Measurements from ENCODE around the gene OR2A12. TPM values are rescaled to one million over a fixed set of nuclear protein-coding genes. Genes with fewer than 3 reads are reported as not detected.

OR2A12 gene
- polyA plus RNA-seq, 1 donor (not counting 4 experiments of a cell fraction or from before 2014, with no cell fraction given) = not detected

DNA sequence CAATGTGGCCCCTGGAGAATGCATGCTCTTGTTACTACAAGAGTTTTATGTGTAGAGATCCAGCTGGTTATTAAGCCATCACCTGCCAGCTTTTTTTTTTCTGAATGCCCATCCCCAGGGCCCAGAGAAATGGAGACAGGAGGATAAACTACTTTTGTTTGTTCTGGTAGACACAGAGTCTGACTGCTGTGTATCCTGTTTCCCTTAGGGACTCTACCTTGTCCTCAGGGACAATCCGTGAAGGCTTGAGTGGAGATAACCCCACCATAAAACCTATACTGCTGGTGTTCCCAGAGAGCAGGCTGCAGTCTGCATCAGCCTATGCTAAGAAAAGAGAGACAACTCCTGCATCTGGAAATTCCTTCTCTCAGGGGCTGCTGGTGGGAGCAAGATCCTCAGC is 37.4 kb upstream of the OR2A12 start, which contains the start of gene OR2A5:
Gene OR2A5, plus strand, starts transcription at position 301 of the 400 bp plus-strand sequence. CDS start 1,454 bp downstream, outside the sequence.
- Histone ChIP-seq H2AFZ (ENCODE audit: control insufficient read depth, low read length) (no peak within 1 kb of the TSS), H3K9me3 (ENCODE audit: control insufficient read depth, low read depth, low read length) (no peaks in the 10 kb centered on the region), H3K27ac (ENCODE audit: control insufficient read depth, insufficient read depth, low read length) (no peak within 1 kb of the TSS), H3K79me2 (ENCODE audit: control insufficient read depth, insufficient read depth, low read length) (no peaks in the 10 kb centered on the region), H3K27me3 (ENCODE audit: control insufficient read depth, extremely low read depth, insufficient read depth, low read length) (no peaks in the 10 kb centered on the region), H4K20me1 (ENCODE audit: control insufficient read depth, extremely low read depth, insufficient read depth, low read length) (no peaks in the 10 kb centered on the region), H3K9ac (ENCODE audit: control insufficient read depth, extremely low read depth, insufficient read depth, low read length) (no peak within 1 kb of the TSS), H3K4me1 (ENCODE audit: control insufficient read depth, extremely low read depth, insufficient read depth, low read length) (no peaks in the 10 kb centered on the region), H3K4me2 (ENCODE audit: control insufficient read depth, extremely low read depth, insufficient read depth, low read depth, low read length) (no peak within 1 kb of the TSS), H3K36me3 (ENCODE audit: control insufficient read depth in 2 of 2, extremely low read depth in 1 of 2, insufficient read depth in 2 of 2, low read length in 2 of 2) (no peaks in the 10 kb centered on the region), H3K9me1 (ENCODE audit: control insufficient read depth, extremely low read depth, insufficient read depth, low read length) (no peaks in the 10 kb centered on the region), H3K4me3 (ENCODE audit: control insufficient read depth in 2 of 3, extremely low read depth in 1 of 3, insufficient read depth in 2 of 3, low read depth in 1 of 3, low read length in 3 of 3) (no peak within 1 kb of the TSS)
- no peak for DNase-seq (ENCODE audit: low read depth, low spot score)
- TF ChIP-seq, protein P1, sequence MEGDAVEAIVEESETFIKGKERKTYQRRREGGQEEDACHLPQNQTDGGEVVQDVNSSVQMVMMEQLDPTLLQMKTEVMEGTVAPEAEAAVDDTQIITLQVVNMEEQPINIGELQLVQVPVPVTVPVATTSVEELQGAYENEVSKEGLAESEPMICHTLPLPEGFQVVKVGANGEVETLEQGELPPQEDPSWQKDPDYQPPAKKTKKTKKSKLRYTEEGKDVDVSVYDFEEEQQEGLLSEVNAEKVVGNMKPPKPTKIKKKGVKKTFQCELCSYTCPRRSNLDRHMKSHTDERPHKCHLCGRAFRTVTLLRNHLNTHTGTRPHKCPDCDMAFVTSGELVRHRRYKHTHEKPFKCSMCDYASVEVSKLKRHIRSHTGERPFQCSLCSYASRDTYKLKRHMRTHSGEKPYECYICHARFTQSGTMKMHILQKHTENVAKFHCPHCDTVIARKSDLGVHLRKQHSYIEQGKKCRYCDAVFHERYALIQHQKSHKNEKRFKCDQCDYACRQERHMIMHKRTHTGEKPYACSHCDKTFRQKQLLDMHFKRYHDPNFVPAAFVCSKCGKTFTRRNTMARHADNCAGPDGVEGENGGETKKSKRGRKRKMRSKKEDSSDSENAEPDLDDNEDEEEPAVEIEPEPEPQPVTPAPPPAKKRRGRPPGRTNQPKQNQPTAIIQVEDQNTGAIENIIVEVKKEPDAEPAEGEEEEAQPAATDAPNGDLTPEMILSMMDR (optimal IDR thresholded peaks at IDR 0.05 in 1 of 3, IDR thresholded peaks at IDR 0.05 in 1 of 3, conservative IDR thresholded peaks at IDR 0.05 in 1 of 3; ENCODE audit: extremely low read depth in 1 of 3, insufficient read depth in 2 of 3, low read length in 3 of 3) = no peak
- TF ChIP-seq EZH2 (IDR thresholded peaks at IDR 0.05; ENCODE audit: low read length) = no peak
- dilution Hi-C loops (cut with MboI; ENCODE audit: extremely low pct_ligation_motif_present, low sequenced_read_pairs) = no loop called here
- FAIRE-seq = no peak

DNA sequence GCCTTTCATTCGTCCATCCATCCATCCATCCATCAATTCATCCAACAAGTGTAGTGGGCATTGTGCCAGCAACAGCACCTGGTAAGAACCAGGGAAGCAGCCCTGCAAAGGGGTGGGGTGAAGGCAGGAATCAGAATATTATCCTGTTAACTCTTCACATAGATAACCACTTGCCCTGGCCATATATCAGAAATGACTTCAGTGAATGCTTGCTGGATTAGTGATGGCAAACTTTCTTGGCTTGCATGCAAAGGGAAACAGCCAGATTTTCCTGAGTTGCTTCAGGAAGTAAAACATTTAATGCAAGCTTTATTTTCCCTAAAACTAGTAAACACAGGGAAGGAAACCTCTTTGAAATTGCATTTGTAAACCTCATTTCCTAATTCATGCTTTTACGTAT is 36.6 kb upstream of the OR2A12 start:
- Histone ChIP-seq H3K27me3 (ENCODE audit: control insufficient read depth, extremely low read depth, insufficient read depth, low read length) (no peaks in the 10 kb centered on the region), H3K27ac (ENCODE audit: control insufficient read depth, insufficient read depth, low read length) (no peak overlapping the region), H3K4me2 (ENCODE audit: control insufficient read depth, extremely low read depth, insufficient read depth, low read depth, low read length) (no peak overlapping the region), H3K4me3 (ENCODE audit: control insufficient read depth in 2 of 3, extremely low read depth in 1 of 3, insufficient read depth in 2 of 3, low read depth in 1 of 3, low read length in 3 of 3) (no peak overlapping the region), H2AFZ (ENCODE audit: control insufficient read depth, low read length) (no peak overlapping the region), H3K4me1 (ENCODE audit: control insufficient read depth, extremely low read depth, insufficient read depth, low read length) (no peaks in the 10 kb centered on the region), H3K9me3 (ENCODE audit: control insufficient read depth, low read depth, low read length) (no peaks in the 10 kb centered on the region), H3K9me1 (ENCODE audit: control insufficient read depth, extremely low read depth, insufficient read depth, low read length) (no peaks in the 10 kb centered on the region), H4K20me1 (ENCODE audit: control insufficient read depth, extremely low read depth, insufficient read depth, low read length) (no peaks in the 10 kb centered on the region), H3K36me3 (ENCODE audit: control insufficient read depth in 2 of 2, extremely low read depth in 1 of 2, insufficient read depth in 2 of 2, low read length in 2 of 2) (no peaks in the 10 kb centered on the region), H3K9ac (ENCODE audit: control insufficient read depth, extremely low read depth, insufficient read depth, low read length) (no peak overlapping the region), H3K79me2 (ENCODE audit: control insufficient read depth, insufficient read depth, low read length) (no peaks in the 10 kb centered on the region)
- TF ChIP-seq, protein P1 (optimal IDR thresholded peaks at IDR 0.05 in 1 of 3, IDR thresholded peaks at IDR 0.05 in 1 of 3, conservative IDR thresholded peaks at IDR 0.05 in 1 of 3; ENCODE audit: extremely low read depth in 1 of 3, insufficient read depth in 2 of 3, low read length in 3 of 3) = no peak
- no peak for TF ChIP-seq EZH2 (IDR thresholded peaks at IDR 0.05; ENCODE audit: low read length)
- no peak for FAIRE-seq
- dilution Hi-C loops (cut with MboI; ENCODE audit: extremely low pct_ligation_motif_present, low sequenced_read_pairs) = no loop called here
- no peak for DNase-seq (ENCODE audit: low read depth, low spot score)

Measured in keratinocyte (primary cell).